Rectal smooth muscle tissue (tissue), 1 donor: ENCODE data around the gene TMEM91.
A peak's percentile ranks its signal among the peaks of the same experiment; 100 is the strongest.
"Not testable (repeated sequence)": the region's sequence is repeated elsewhere in the genome, so short reads cannot be mapped to it uniquely, and the experiment has no call there.

Experiments
- H3K27ac ChIP-seq: one replicate; pipeline ENCODE4 v1.7.0; 2013; ENCODE audit warnings: low read depth, low read length, inconsistent platforms
- H3K27me3 ChIP-seq: one replicate; pipeline ENCODE4 v1.7.0; 2013; ENCODE audit warnings: low read length; ENCODE audit not compliant: control insufficient read depth, insufficient read depth
- H3K36me3 ChIP-seq: one replicate; pipeline ENCODE4 v1.7.0; 2013; ENCODE audit warnings: low read length; ENCODE audit not compliant: control insufficient read depth, insufficient read depth
- H3K4me1 ChIP-seq: one replicate; pipeline ENCODE4 v1.7.0; 2013; ENCODE audit warnings: low read length; ENCODE audit not compliant: control insufficient read depth, insufficient read depth
- H3K4me3 ChIP-seq: one replicate; pipeline ENCODE4 v1.7.0; 2013; ENCODE audit warnings: low read length
- H3K9ac ChIP-seq: one replicate; pipeline ENCODE4 v1.7.0; 2013; ENCODE audit warnings: low read length

Gene TMEM91

DNA sequence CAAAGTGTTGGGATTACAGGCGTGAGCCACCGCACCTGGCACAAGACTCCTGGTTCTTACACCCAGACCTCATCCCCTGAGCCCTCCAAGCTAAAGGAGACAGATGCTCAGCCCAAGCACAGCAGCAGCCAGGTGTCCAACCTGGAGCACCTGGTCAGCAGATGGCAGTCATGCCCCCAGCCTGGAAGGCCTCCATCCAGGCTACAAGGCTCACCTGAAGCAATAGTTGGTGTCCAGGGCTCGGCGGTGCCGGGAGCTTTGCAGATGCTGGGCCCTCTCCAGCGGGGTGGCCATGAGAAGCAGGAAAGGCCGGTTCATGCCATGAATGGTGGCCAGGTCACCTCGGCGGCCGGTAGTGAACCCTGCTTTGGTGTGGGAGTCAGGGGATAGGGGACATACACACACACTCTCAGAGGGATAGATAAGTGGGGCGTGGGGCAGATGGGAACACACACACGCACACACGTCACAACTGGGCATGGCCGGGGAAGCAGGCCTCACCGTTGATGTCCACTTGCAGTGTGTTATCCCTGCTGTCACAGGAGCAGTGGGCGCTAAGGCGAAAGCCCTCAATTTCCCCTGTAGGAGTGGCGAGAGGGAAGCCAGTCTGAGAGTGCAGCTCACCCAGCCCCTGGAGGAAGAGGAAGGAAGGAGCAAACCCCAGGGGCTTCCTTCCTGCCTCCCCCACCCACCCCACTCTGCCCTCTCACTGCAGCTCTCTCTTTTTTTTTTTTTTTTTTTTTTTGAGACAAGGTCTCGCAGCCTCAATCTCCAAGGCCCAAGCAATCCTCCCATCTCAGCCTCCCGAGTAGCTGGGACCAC is 34.5 kb upstream of the TMEM91 start:
- H3K27ac ChIP-seq = no peak overlapping the region
- no peak overlapping the region for H3K4me3 ChIP-seq
- H3K9ac ChIP-seq = no peak overlapping the region
- peaks cover 14% of the 10 kb centered on the region for H3K36me3 ChIP-seq
- no peaks in the 10 kb centered on the region for H3K4me1 ChIP-seq
- H3K27me3 ChIP-seq = no peaks in the 10 kb centered on the region

DNA sequence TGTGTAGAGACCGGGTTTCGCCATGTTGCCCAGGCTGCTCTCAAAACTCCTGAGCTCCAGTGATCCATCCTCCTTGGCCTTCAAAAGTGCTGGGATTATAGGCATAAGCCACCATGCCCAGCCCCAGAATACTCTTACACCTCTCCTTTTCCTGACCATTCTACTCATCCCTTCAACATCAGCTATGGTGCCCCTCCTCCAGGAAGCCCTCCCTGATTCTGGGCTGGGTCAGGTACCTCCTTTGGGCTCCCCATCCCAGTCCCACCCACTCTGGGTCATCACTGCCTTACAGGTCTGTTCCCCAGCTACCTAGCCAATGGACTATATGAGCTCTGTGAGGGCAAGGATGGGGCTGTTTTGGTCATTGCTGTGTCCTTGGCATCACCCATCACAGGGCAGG is 32.2 kb upstream of the TMEM91 start:
- no peaks in the 10 kb centered on the region for H3K4me1 ChIP-seq
- H3K27me3 ChIP-seq = no peaks in the 10 kb centered on the region
- no peak overlapping the region for H3K4me3 ChIP-seq
- peaks cover 20% of the 10 kb centered on the region for H3K36me3 ChIP-seq
- no peak overlapping the region for H3K27ac ChIP-seq
- no peak overlapping the region for H3K9ac ChIP-seq

DNA sequence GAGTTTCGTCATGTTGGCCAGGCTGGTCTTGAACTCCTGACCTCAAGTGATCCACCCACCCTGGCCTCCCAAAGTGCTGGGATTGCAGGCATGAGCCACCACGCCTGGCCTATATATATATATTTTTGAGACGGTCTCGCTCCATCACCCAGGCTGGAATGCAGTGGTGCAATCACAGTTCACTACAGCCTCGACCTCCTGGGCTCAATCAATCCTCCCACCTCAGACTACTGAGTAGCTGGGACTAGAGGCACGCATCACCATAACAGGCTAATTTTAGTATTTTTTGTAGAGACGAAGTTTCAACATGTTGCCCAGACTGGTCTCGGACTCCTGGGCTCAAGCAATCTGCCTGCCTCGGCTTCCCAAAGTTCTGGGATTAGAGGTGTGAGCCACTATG is 29.4 kb upstream of the TMEM91 start:
- peaks cover 15% of the 10 kb centered on the region for H3K36me3 ChIP-seq
- not testable (repeated sequence) for H3K27me3 ChIP-seq, H3K4me3 ChIP-seq, H3K27ac ChIP-seq, H3K4me1 ChIP-seq, H3K9ac ChIP-seq

DNA sequence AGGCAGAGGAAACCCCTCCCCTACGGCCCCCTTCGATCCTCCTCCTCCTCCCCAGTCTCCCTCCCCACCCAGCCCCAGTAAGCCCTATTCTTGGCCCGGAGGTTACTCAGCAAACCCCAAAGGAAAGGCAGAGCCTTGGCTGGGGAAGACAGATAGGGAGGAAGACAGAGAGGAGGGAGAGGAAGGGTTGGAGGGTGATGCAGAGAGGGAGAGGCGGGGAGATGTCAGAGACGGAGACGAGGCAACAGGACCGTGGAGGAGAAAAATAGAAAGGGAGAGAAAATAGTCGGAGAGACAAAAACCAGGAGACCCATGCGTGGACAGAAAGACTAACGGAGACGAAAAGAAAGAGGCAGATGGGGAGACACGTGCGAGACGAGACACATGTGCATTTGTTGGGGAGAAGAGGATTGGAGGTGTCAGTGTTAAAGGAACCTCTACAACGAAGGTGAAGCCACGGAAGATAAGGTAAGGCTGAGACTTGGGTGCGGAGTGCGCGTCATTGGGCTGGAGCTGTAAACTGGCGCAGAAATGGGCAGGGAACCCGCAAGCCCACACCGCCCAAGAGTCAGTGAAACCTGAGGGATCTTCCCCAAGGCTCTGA is 25.5 kb upstream of the TMEM91 start:
- Histone ChIP-seq H3K36me3 (peaks cover 6% of the 10 kb centered on the region), H3K27me3 (peaks cover 4% of the 10 kb centered on the region), H3K9ac (peak overlapping the region; percentile 29), H3K4me3 (peak overlapping the region; percentile 97), H3K4me1 (peaks cover 5% of the 10 kb centered on the region), H3K27ac (peak overlapping the region; percentile 32)

DNA sequence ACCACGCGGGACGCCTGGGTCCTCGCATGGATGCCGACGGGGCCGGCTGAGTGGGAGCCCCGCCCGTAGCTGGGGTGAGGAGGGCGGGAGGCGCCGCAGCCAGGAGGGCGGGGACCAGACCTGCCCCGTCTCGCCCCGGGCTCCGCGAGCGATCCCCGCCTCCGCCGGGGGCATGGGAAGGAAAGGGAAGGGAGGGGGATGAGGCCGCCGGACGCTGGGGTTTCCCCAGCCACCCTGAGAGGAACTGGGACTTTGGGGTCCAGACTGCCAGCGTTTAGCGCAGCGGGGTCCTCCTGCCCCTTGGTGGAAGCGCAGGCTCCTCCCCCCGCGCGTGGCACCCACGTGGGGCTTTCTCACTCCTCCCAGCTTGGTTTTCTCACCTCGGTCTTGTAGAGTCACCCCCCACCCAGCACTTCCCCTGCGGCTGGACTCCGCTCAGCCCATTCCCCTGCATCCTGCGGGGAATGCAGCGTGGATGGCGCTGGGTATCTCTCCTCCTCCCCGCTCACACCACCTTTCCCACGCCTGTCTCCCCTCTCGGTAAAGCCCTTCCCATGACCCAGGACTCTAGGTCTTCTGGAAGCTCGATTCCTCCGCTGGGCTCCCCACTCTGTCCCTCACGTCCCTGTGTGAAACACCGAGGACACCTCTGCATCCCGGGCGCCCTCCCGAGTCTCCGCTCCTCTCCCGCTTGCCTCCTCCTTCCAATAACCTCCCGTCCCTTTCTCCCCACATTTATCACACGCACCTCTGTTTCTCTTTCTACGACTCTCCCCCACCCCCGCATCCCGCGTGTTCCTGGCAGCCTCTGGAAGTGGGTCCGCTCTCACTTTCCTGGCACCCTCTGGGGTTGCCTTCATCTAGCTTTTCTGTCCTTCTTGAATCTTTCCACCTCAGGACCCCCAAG is 24.7 kb upstream of the TMEM91 start:
- Histone ChIP-seq H3K9ac (no peak overlapping the region), H3K27me3 (peaks cover 4% of the 10 kb centered on the region), H3K36me3 (peaks cover 5% of the 10 kb centered on the region), H3K4me3 (peak overlapping the region; percentile 97), H3K4me1 (peaks cover 5% of the 10 kb centered on the region), H3K27ac (peak overlapping the region; percentile 32)

DNA sequence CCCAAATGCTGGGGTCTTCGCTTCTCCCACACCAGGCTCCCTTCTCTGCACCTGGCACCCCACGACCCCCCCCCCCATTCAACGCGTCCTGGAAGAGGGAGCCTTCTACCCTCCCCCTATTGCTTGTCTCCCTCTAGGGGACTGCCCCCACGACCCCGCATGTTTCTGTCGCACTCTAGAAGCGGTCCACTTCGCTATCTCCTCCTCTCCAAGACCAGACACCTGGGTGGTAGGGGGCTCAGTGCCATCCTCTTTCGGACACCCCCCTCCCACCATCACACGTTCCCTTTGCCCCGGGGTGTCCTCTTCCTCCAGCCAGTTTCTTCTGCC is 24.1 kb upstream of the TMEM91 start:
- H3K4me1 ChIP-seq = peaks cover 5% of the 10 kb centered on the region
- peak overlapping the region; percentile 97 for H3K4me3 ChIP-seq
- peaks cover 4% of the 10 kb centered on the region for H3K27me3 ChIP-seq
- H3K9ac ChIP-seq = peak overlapping the region; percentile 22
- H3K36me3 ChIP-seq = peaks cover 5% of the 10 kb centered on the region
- no peak overlapping the region for H3K27ac ChIP-seq

DNA sequence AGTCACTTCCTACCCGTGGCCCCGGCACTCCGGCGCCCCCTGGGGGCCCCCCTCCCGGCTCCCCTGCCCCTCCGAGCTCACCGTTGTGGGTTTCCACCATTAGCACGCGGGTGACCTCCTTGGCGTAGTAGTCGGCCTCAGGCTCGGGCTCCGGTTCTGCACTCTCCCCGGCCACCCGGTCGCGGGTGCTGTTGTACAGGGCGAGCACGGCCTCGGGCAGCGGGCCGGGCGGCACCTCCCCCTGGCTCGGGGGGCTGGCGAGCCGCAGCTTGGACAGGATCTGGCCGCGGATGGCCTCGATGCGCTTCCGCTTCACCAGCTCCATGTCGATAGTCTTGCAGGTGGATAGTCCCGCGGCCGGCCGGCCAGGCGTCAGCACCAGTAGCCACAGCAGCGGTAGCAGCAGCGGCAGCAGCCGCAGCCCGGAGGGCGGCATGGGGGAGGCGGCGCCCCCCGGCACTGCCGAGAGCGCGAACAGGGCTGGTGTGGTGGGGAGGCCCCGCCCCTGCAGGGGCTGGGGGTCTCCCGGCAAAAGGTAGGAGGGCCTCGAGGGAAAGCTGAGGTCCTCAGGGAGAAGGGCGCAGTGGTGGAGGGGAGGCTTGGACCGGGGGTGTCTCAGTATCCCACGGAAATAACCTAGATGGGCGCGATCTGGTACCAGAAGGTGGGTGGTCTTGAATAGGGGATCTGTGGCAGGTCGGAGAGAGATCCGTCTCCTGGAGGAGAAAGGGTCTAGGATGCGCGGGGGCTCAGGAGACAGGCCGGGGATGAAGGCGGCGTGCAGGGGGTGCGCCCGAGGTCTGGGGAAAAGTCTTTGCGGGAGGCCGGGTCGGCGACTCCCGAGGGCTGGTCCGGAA is 23.5 kb upstream of the TMEM91 start:
- peak overlapping the region; percentile 76 for H3K27ac ChIP-seq
- peaks cover 4% of the 10 kb centered on the region for H3K27me3 ChIP-seq
- H3K4me1 ChIP-seq = peaks cover 5% of the 10 kb centered on the region
- peaks cover 5% of the 10 kb centered on the region for H3K36me3 ChIP-seq
- H3K4me3 ChIP-seq = peak overlapping the region; percentile 97
- peak overlapping the region; percentile 40 for H3K9ac ChIP-seq

DNA sequence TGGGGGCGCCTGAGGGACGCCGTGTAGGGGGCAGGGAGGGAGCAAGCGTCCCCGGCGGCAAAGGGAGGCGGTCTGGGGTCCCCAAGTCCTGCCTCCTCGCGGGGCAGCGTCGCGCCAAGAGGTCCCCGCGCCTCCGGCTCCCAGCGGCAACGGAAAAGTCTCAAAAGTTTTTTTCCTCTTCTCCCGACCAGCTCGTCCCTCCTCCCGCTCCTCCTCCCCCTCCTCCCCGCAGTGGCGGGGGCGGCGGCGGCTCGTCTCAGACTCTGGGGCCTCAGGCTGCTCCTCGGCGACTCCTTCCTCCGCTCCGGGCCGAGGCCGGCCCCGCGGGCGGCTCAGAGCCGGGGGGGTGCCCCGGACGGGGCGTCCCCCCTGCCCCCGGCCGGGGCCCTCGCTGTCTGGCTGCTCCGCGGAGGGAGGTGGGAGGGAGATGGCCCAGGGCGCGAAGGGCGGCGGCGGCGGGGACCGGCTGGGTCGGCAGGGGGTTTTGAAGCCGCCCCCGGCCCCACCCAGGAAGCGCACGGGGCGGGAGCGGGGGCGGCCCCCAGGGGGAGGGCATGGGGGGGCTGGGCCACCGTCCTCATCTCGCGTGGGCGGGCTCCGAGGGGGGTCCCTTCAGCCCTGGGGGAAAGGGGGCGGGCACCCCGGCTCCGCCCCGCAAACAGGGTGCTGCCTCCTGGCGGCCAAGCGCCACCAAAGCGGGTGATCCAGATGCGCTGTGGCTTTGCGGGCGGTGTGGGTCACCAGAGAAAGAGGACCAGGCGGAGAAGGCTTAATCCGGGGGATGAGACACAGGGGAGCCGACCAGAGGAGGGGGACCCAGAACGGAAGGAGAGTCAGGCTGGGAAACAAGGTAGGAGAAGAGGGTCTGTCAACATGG is 22.6 kb upstream of the TMEM91 start, which contains the start of gene TGFB1:
Gene TGFB1, minus strand, starts transcription at position 457 of the 877 bp plus-strand sequence. CDS start 878 bp downstream, outside the sequence.
- Histone ChIP-seq H3K4me3 (peak within 1 kb of the TSS; percentile 97), H3K27ac (peak within 1 kb of the TSS; percentile 76), H3K9ac (peak within 1 kb of the TSS; percentile 57), H3K27me3 (peaks cover 4% of the 10 kb centered on the region), H3K4me1 (peaks cover 5% of the 10 kb centered on the region), H3K36me3 (peaks cover 2% of the 10 kb centered on the region)

DNA sequence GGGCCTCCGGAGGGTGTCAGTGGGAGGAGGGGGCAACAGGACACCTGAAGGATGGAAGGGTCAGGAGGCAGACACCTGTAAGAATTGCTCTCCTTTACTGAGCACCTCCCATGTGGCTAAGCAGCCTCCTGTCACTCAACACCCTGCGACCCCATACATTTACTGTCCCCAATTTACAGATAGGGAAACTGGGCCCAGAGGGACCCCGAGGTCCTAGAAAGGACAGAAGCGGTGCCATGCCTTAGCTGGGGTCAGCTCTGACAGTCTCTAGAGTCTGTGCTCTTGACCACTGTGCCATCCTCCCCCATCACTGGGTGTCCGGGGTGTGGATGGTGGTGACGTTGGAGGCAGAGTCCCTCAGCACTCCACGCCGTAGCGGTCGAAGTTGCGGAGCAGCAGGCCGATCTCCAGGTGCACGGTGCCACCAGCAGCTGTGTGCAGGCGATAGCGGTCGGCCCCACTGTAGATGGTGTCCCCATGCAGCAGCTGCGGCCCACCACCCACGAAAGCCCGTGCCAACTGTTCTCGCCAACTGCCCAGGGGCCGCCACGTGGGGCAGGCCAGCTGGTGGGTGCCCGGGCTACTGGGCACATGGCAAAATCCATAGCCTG is 21.9 kb upstream of the TMEM91 start:
- Histone ChIP-seq H3K4me1 (peaks cover 5% of the 10 kb centered on the region), H3K27ac (peak overlapping the region; percentile 76), H3K36me3 (no peaks in the 10 kb centered on the region), H3K27me3 (peaks cover 4% of the 10 kb centered on the region), H3K9ac (peak overlapping the region; percentile 57), H3K4me3 (peak overlapping the region; percentile 54)

DNA sequence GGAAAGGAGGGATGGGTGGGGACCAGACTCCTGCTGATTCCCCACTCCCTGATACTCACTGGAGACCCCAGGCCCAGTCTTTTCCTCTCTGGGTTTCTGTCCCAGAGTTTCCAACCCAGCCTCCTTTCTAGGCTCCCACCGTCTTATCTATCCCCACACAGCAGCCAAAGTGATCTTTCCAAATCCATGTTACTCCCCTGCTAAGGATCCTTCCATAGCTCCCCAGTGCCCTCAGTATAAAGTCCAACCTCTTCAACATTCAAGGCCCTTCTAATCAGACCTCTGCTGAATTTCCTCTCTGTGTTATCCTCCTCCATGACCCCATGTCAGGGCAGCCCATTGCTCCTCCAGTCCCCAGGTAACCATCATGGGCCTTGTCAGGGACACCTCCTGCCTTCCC is 21.3 kb upstream of the TMEM91 start:
- no peak overlapping the region for H3K9ac ChIP-seq
- H3K27ac ChIP-seq = no peak overlapping the region
- no peak overlapping the region for H3K4me3 ChIP-seq
- peaks cover 5% of the 10 kb centered on the region for H3K4me1 ChIP-seq
- H3K27me3 ChIP-seq = peaks cover 4% of the 10 kb centered on the region
- no peaks in the 10 kb centered on the region for H3K36me3 ChIP-seq

DNA sequence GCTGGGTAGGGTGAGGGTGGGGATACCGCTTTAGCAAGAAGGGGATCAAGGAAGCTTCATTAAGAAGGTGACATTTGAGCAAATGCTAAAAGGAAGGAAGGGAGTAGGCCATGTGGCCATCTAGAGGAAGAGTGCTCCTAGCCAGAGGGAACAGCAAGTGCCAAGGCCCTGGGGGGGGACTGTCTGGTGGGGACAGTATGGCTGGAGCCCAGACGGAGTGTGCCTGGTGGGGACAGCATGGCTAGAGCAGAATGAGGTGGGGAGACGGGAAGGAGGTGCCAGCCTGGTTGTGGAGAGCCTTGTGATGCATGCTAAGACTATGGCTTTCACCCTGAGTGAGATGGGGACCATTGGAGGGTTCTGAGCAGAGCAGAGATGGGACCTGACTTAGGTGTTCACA is 20.5 kb upstream of the TMEM91 start:
- Histone ChIP-seq H3K4me3 (no peak overlapping the region), H3K27ac (no peak overlapping the region), H3K36me3 (peaks cover under 1% of the 10 kb centered on the region), H3K9ac (no peak overlapping the region), H3K27me3 (peaks cover 3% of the 10 kb centered on the region), H3K4me1 (peaks cover 5% of the 10 kb centered on the region)
